Measurements from ENCODE around the gene OST4.

GRCh38 chr2:27070653-27071276, 689 bp downstream of the OST4 start:
- TF ChIP-seq CTCF (conservative IDR thresholded peaks at IDR 0.05; ENCODE audit: low read depth, low read length): no peak
- TF ChIP-seq EZH2phosphoT487 (IDR thresholded peaks at IDR 0.05; ENCODE audit: borderline replicate concordance, low read length): no peak
- TF ChIP-seq EZH2 (IDR thresholded peaks at IDR 0.05; ENCODE audit: low read length, unreplicated experiment): no peak

Data from PC-3 (cell line).